B cell (primary cell): ENCODE results near the gene HOXA11. TPM values are rescaled to one million over a fixed set of nuclear protein-coding genes. Genes with fewer than 3 reads are reported as not detected.
A peak's percentile ranks its signal among the peaks of the same experiment; 100 is the strongest.

ENCODE experiments used
- ATAC-seq: fragments of 200-7000 bp; cut with Tn5 transposase; one replicate; pipeline ENCODE4 v1.10.0; 2021; ENCODE audit warnings: low read depth, mild to moderate bottlenecking, moderate number of reproducible peaks, moderate library complexity
- CTCF ChIA-PET: fragments of 350-600 bp; sonication (Branson Sonifier 250); formaldehyde crosslinking; loops from one replicate; lab custom pipeline; 2021; ENCODE audit warnings: antibody characterized with exemption, inconsistent platforms; lab: Charles Lee
- POLR2A ChIA-PET: fragments of 350-600 bp; sonication (Branson Sonifier 250); formaldehyde crosslinking; loops from one replicate; lab custom pipeline; 2021; ENCODE audit warnings: antibody characterized with exemption; lab: Charles Lee
- DNase-seq: peaks from one replicate; pipeline ENCODE4 v3.0.0; 2013
- H2AFZ ChIP-seq: 2 replicates; pipeline ENCODE4 v1.6.1; 2012; ENCODE audit warnings: mild to moderate bottlenecking, low read depth, low read length; ENCODE audit not compliant: insufficient read depth, poor library complexity, severe bottlenecking
- H3K27ac ChIP-seq, 2 donors: 1 replicate in 1 of 2; 2 replicates in 1 of 2; pipeline ENCODE4 v1.5.1; 2012 to 2013; ENCODE audit warnings: low read length in 2 of 2, mild to moderate bottlenecking in 2 of 2, moderate library complexity in 1 of 2
- H3K27me3 ChIP-seq, 4 experiments: fragments of 200-600 bp in 1 of 4; sonication (generic) in 1 of 4; replicated peaks in 1 of 4; 1 replicate in 2 of 4; 2 replicates in 2 of 4; pipeline versions ENCODE4 v1.6.1 to v1.7.0; 2013 to 2016; ENCODE audit warnings: low read length in 3 of 4, mild to moderate bottlenecking in 2 of 4, mixed read lengths in 1 of 4, moderate library complexity in 1 of 4; ENCODE audit not compliant: insufficient read depth in 4 of 4, control insufficient read depth in 3 of 4; ENCODE audit errors: control extremely low read depth in 1 of 4
- H3K36me3 ChIP-seq, 2 experiments: replicated peaks in 1 of 2; 1 replicate in 1 of 2; 2 replicates in 1 of 2; pipeline versions ENCODE4 v1.6.1 to v1.7.1; 2013; ENCODE audit warnings: low read length in 1 of 2; ENCODE audit not compliant: insufficient read depth in 2 of 2, control insufficient read depth in 1 of 2; ENCODE audit errors: control extremely low read depth in 1 of 2, extremely low read depth in 1 of 2
- H3K4me1 ChIP-seq, 2 donors: fragments of 200-600 bp in 1 of 2; sonication (generic) in 1 of 2; 1 replicate in 1 of 2; 2 replicates in 1 of 2; pipeline versions ENCODE4 v1.5.1 to v1.6.1; 2013 to 2017; ENCODE audit warnings: low read length in 2 of 2; ENCODE audit not compliant: control insufficient read depth in 2 of 2, insufficient read depth in 2 of 2
- H3K4me2 ChIP-seq: replicated peaks from 2 replicates; pipeline ENCODE3; 2012; ENCODE audit warnings: mild to moderate bottlenecking, low read depth, low read length; ENCODE audit not compliant: poor library complexity, severe bottlenecking
- H3K4me3 ChIP-seq, 5 experiments: fragments of 200-600 bp in 1 of 5; sonication (generic) in 1 of 5; 1 replicate in 3 of 5; 2 replicates in 2 of 5; pipeline versions ENCODE4 v1.5.1 to v1.7.0; 2011 to 2016; ENCODE audit warnings: low read length in 4 of 5, mild to moderate bottlenecking in 4 of 5, low read depth in 2 of 5, control low read depth in 1 of 5, moderate library complexity in 1 of 5; ENCODE audit not compliant: insufficient read depth in 1 of 5; ENCODE audit errors: control extremely low read depth in 1 of 5, extremely low read depth in 1 of 5
- H3K79me2 ChIP-seq: fragments of 200-600 bp; sonication (generic); one replicate; pipeline ENCODE4 v1.6.0; 2016; ENCODE audit warnings: low read length; ENCODE audit not compliant: control insufficient read depth, insufficient read depth
- H3K9ac ChIP-seq: fragments of 200-600 bp; sonication (generic); 2 replicates; pipeline ENCODE4 v1.6.1; 2017; ENCODE audit warnings: mild to moderate bottlenecking, low read length, moderate library complexity
- H3K9me3 ChIP-seq, 3 donors: one replicate each; pipeline versions ENCODE4 v1.6.1 to v1.7.1; 2013; ENCODE audit warnings: low read length in 2 of 3; ENCODE audit not compliant: control insufficient read depth in 2 of 3, insufficient read depth in 1 of 3; ENCODE audit errors: control extremely low read depth in 1 of 3
- H4K20me1 ChIP-seq: 2 replicates; pipeline ENCODE4 v1.6.0; 2012; ENCODE audit warnings: mild to moderate bottlenecking, low read length; ENCODE audit not compliant: insufficient read depth, control insufficient read depth, poor library complexity, severe bottlenecking
- H3K27ac Mint-ChIP-seq: one replicate; pipeline ENCODE4 v1.8.0; 2021; ENCODE audit warnings: mixed read lengths
- H3K27me3 Mint-ChIP-seq: one replicate; pipeline ENCODE4 v1.8.0; 2021; ENCODE audit warnings: mixed read lengths
- H3K4me1 Mint-ChIP-seq: one replicate; pipeline ENCODE4 v1.8.0; 2021; ENCODE audit warnings: mixed read lengths
- H3K4me3 Mint-ChIP-seq: one replicate; pipeline ENCODE4 v1.8.0; 2021; ENCODE audit warnings: mixed read lengths
- H3K9me3 Mint-ChIP-seq: one replicate; pipeline ENCODE4 v1.8.0; 2022; ENCODE audit warnings: mixed read lengths; ENCODE audit not compliant: insufficient read depth
- CTCF ChIP-seq: fragments of 200-600 bp; IDR thresholded peaks from one replicate; pipeline ENCODE4 v1.8.0; 2022; ENCODE audit warnings: antibody characterized with exemption, mild to moderate bottlenecking
- EZH2 ChIP-seq: IDR thresholded peaks from 2 replicates; pipeline ENCODE4 v1.6.1; 2012; ENCODE audit warnings: borderline replicate concordance, low read depth, mild to moderate bottlenecking, moderate library complexity, low read length; ENCODE audit not compliant: insufficient read depth, poor library complexity, severe bottlenecking
- WGBS: methylation state at CpG from one replicate; pipeline ENCODE4 v1.1.5; 2013; ENCODE audit warnings: missing lambda C conversion rate; ENCODE audit not compliant: insufficient coverage; 5-methylcytosine and 5-hydroxymethylcytosine counted together
- intact Hi-C: fragments of 100-400 bp; cut with micrococcal nuclease; formaldehyde crosslinking; loops from one replicate; pipeline ENCODE4 v1.10.0; 2022
- polyA plus RNA-seq: library from polyadenylated mRNA; depleted of rRNA; stranded (reverse); fragments of >200 nt; gene quantifications from 2 replicates; pipeline ENCODE4 v1.2.3, GENCODE V29; 2012
- total RNA-seq, 2 donors: library from RNA; stranded (reverse); fragments of 120-200 nt in 1 of 2; gene quantifications; 1 replicate in 1 of 2; 2 replicates in 1 of 2; pipeline versions ENCODE4 v1.2.3 to v1.2.4, GENCODE V29; 2013 to 2022

HOXA11 gene
- total and polyA plus RNA-seq, 2 donors (not counting 1 experiment from before 2014, with no cell fraction given), result not detected

DNA sequence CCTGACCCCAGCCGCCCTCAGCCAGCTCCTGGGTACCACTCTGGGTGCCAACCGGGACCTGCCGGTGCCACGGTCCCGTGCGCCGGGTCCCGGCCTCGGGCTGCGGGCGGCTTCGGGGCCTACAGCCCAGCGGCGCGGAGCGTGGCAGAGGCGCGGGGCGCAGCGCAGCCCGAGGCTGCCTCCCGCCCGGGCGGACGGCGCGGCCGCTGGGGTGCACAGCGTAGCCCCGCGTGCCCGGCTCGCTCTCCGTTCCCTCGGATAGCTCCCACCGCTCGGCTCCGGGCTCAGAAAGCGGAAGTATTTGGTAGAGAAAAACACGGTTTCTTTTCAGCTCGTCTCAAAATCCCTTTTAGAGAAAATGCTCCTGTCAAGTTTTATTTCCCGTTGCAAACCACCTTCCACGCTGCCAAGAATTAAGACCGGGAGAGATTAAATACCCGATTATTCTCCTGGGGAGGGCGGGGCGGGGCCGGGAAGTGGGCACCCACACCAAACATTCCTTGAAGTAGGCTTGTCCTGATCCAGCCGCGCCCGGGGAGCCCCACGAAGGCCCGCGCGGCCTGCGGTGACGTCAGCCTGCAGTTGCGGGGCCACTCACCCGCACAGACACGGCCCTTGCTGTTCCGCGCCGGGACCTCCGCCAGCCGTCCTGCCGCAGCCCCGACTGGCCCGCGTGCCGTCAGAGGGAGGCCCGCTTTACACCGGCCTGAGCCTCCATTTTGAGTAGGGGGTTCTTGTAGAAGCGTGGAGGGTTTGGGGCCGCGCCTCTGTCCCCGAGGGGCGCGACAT, 7.7 kb upstream of the HOXA11 start:
- Histone ChIP-seq H4K20me1 (no peaks in the 10 kb centered on the region), H3K27ac (no peak overlapping the region), H3K36me3 (no peaks in the 10 kb centered on the region), H3K4me2 (peak overlapping the region; percentile 75), H3K9me3 (peaks cover 2 to 54% (median 6%) of the 10 kb centered on the region in 3 donors), H2AFZ (peak overlapping the region; percentile 23), H3K4me1 (peaks cover 35 to 65% of the 10 kb centered on the region in 2 donors), H3K79me2 (no peaks in the 10 kb centered on the region), H3K27me3 (peaks cover 3 to 91% (median 79%) of the 10 kb centered on the region in 4 experiments), H3K4me3 (peak overlapping the region in 3 of 5 experiments; percentile 15 to 45 (median 36)), H3K9ac (peak overlapping the region; percentile 36)
- POLR2A ChIA-PET, result interaction anchor here (0.5 to 0.7 kb wide), 3 partner anchors 18 to 78 kb away, joined by 3 to 4 read pairs (median 4); no protein-coding TSS in a partner anchor
- Mint-ChIP-seq H3K9me3 (no peaks in the 10 kb centered on the region), H3K4me3 (peak overlapping the region; percentile 83), H3K4me1 (peaks cover 31% of the 10 kb centered on the region), H3K27ac (no peak overlapping the region), H3K27me3 (peaks cover 86% of the 10 kb centered on the region)
- CTCF ChIA-PET, result interaction anchor here (0.6 to 1.3 kb wide), 9 partner anchors 8 to 728 kb away, joined by 3 to 5 read pairs (median 3); no protein-coding TSS in a partner anchor
- intact Hi-C loops, result loop anchor here (10.0 kb wide), 1 partner anchor 412 kb away; no protein-coding TSS in a partner anchor
- WGBS, result 5% methylated on average over 73 of the region's 78 CpGs
- ATAC-seq (peak; percentile 59), DNase-seq (peak; percentile 71)
- TF ChIP-seq CTCF, result no peak
- TF ChIP-seq EZH2, result peak; percentile 64
